ENCODE measurements around the gene CDKAL1. TPM values are rescaled to one million over a fixed set of nuclear protein-coding genes. Genes with fewer than 3 reads are reported as not detected.
"Not testable (repeated sequence)": the region's sequence is repeated elsewhere in the genome, so short reads cannot be mapped to it uniquely, and the experiment has no call there.

Gene CDKAL1
- total RNA-seq, 6 experiments from 2014 or later, result 9.2 to 14.3 (median 11.9) TPM

DNA sequence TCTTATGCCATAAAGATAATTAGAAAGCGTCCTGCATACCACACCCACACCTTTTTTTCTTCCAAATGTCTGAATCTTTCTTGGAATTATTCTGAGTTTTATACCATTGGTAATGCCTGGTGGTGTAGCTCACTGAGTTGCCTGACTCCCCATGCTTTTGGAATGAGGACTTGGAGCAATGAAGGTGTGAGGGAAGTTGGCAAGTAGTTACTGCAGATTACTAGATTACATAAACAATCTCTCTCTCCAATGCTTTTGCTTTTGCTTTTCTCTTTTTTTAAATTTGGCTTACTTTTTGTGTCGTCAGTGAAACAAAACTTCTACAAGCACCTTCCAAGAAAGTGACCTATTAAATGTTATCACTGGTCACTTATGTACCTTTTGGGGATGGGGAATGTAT lies 653.2 kb downstream of the CDKAL1 start:
- no peak for DNase-seq
- Mint-ChIP-seq H3K36me3 (ENCODE audit: low read depth) (no peaks in the 10 kb centered on the region), H3K27me3 (ENCODE audit: insufficient read depth) (no peaks in the 10 kb centered on the region), H3K27ac (no peak overlapping the region), H3K4me1 (ENCODE audit: low read depth) (peaks cover 22% of the 10 kb centered on the region), H3K9me3 (no peaks in the 10 kb centered on the region), H3K4me3 (no peak overlapping the region)
- TF ChIP-seq, protein P1, sequence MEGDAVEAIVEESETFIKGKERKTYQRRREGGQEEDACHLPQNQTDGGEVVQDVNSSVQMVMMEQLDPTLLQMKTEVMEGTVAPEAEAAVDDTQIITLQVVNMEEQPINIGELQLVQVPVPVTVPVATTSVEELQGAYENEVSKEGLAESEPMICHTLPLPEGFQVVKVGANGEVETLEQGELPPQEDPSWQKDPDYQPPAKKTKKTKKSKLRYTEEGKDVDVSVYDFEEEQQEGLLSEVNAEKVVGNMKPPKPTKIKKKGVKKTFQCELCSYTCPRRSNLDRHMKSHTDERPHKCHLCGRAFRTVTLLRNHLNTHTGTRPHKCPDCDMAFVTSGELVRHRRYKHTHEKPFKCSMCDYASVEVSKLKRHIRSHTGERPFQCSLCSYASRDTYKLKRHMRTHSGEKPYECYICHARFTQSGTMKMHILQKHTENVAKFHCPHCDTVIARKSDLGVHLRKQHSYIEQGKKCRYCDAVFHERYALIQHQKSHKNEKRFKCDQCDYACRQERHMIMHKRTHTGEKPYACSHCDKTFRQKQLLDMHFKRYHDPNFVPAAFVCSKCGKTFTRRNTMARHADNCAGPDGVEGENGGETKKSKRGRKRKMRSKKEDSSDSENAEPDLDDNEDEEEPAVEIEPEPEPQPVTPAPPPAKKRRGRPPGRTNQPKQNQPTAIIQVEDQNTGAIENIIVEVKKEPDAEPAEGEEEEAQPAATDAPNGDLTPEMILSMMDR (IDR thresholded peaks at IDR 0.05), result no peak

DNA sequence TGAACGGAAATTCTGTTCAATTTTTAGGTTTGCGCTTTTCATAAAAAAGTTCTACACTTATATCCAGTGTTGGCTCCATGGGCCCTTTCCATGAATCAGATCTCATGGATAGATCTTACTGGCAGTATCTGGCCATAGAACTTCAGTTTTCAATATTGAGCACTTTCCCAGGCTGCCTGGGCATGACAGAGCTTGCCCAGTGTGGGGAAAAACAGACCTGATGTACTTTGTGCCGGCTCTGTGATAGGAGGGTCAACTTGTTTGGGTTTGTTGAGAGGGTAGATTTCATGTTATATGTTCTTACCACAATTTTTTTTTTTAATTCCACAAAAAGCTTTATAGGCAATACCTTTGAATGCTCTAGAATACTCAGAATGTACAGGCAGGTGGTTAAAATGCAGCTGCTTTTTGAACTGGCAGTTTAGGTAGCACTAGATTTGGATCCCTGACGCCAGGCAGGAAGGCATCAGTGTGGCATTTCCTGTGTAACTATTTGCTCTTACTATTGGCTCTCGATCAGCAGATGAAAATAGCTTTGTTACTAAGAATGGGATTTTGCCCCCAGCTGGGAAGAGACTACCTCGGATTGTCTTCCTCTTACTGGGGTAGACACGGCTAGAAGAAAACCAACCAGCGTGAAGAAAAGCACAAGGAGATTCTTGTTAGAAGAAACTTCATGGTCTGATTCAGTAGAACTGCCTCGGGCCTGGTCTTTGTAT lies 654.4 kb downstream of the CDKAL1 start:
- H3K9me3 Mint-ChIP-seq, result no peaks in the 10 kb centered on the region
- no peaks in the 10 kb centered on the region for H3K27me3 Mint-ChIP-seq (ENCODE audit: insufficient read depth)
- TF ChIP-seq, protein P1 (IDR thresholded peaks at IDR 0.05), result no peak
- DNase-seq, result no peak
- peaks cover 5% of the 10 kb centered on the region; the same call in 1 of the 2 replicates for H3K36me3 Mint-ChIP-seq (ENCODE audit: low read depth)
- H3K27ac Mint-ChIP-seq, result no peak overlapping the region
- H3K4me1 Mint-ChIP-seq (ENCODE audit: low read depth), result peaks cover 22% of the 10 kb centered on the region
- no peak overlapping the region for H3K4me3 Mint-ChIP-seq

DNA sequence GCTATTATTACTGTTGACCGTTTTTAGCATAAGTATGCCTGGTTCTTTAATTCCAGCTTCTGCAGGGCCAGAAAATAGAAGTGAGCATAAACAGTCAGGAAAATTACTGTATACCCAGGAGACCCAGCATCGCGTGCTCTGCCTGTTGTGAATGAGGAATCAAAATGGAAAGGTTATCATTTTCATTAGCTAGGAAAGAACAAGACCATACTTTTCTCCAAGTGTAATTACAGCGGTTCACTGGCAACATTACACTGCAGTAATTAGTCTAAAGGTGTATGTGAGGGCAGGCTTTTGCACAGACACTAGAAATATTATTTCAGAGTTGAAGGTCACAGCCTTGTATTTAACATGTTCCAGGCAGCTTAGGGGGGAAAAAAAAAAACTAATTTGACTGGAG lies 655.5 kb downstream of the CDKAL1 start:
- DNase-seq, result no peak
- Mint-ChIP-seq H3K27ac (no peak overlapping the region), H3K4me1 (ENCODE audit: low read depth) (peaks cover 22% of the 10 kb centered on the region), H3K9me3 (no peaks in the 10 kb centered on the region), H3K27me3 (ENCODE audit: insufficient read depth) (no peaks in the 10 kb centered on the region), H3K4me3 (no peak overlapping the region), H3K36me3 (ENCODE audit: low read depth) (peaks cover 7% of the 10 kb centered on the region; the same call in 1 of the 2 replicates)
- TF ChIP-seq, protein P1 (IDR thresholded peaks at IDR 0.05), result no peak

DNA sequence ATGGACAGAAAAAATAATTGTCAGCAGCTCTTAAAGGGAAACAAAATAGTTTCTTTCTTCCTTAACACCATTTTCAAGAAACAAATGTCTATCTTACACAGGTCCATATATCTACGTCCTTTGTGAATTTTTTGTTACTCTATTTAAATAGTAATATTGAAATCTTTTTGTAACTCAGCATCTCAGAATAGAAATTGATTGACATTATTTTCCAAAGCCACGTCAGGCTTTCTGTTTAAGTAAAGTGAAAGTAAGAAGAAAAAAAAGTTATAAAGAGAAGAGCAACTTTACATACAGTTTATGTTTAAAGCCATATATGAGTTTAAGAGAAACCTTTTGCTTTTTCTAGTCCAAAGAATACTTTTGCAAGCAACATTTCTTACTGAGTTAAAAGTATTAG lies 656.4 kb downstream of the CDKAL1 start:
- Mint-ChIP-seq H3K4me1 (ENCODE audit: low read depth) (peaks cover 21% of the 10 kb centered on the region), H3K36me3 (ENCODE audit: low read depth) (peaks cover 7% of the 10 kb centered on the region; the same call in 1 of the 2 replicates), H3K4me3 (no peak overlapping the region), H3K27me3 (ENCODE audit: insufficient read depth) (no peaks in the 10 kb centered on the region), H3K9me3 (no peaks in the 10 kb centered on the region), H3K27ac (no peak overlapping the region)
- TF ChIP-seq, protein P1 (IDR thresholded peaks at IDR 0.05), result no peak
- no peak for DNase-seq

DNA sequence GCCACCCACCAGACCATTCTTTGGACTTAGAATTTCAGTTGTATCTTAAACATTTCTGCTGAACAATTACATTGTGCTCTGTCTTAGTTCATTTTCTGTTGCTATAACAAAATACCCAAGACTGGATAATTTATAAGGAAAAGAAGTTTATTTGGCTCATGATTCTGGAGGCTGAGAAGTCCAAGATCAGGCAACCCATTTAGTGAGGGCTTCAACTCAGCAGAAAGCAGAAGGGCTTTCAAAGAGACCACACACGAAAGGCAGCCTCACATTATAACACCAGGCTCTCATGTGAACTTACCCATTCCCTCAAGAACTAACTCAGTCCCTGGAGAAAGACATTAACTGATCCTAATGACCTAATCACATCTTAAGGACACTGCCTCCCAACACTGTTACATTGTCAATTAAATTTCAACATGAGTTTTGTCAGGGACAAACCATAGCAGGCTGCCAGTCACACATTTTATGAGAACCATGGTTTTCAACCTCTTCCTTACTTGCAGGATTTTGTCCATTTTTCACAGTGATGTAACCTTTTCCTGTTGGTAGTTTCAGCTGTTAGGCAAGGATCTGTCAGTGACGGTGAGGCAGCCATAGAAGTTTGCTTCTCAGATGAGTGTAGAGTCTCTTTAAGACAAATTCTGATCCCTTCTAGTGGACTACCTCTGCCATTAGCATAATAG lies 659.7 kb downstream of the CDKAL1 start:
- TF ChIP-seq, protein P1 (IDR thresholded peaks at IDR 0.05), result no peak
- Mint-ChIP-seq H3K27ac (no peak overlapping the region), H3K9me3 (no peaks in the 10 kb centered on the region), H3K36me3 (ENCODE audit: low read depth) (peaks cover 7% of the 10 kb centered on the region; the same call in 1 of the 2 replicates), H3K27me3 (ENCODE audit: insufficient read depth) (no peaks in the 10 kb centered on the region), H3K4me1 (ENCODE audit: low read depth) (peaks cover 2% of the 10 kb centered on the region), H3K4me3 (no peak overlapping the region)
- no peak for DNase-seq

DNA sequence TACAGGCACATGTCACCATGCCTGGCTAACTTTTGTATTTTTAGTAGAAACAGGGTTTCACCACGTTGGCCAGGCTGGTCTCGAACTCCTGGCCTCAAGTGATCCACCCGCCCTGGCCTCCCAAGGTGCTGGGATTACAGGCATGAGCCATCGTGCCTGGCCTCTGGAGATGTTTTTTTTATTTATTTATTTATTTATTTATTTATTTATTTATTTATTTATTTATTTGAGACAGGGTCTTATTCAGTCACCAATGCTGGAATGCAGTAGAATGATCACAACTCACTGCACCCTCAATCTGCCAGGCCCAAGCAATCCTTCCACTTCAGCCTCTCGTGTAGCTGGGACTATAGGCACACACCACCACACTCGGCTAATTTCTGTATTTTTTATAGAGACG lies 661.0 kb downstream of the CDKAL1 start:
- H3K27me3 Mint-ChIP-seq (ENCODE audit: insufficient read depth); H3K4me3 Mint-ChIP-seq; DNase-seq; H3K9me3 Mint-ChIP-seq; H3K36me3 Mint-ChIP-seq (ENCODE audit: low read depth); H3K4me1 Mint-ChIP-seq (ENCODE audit: low read depth); H3K27ac Mint-ChIP-seq: not testable (repeated sequence)
